Omental fat pad (tissue), 4 donors: Measurements from ENCODE around the gene ANKRD40. TPM values are rescaled to one million over a fixed set of nuclear protein-coding genes. Genes with fewer than 3 reads are reported as not detected.

Experiments used
- ATAC-seq: fragments of 150-250 bp; one replicate; pipeline ENCODE4 v1.9.1; 2016; ENCODE audit warnings: mild to moderate bottlenecking, moderate library complexity; ENCODE audit not compliant: low FRiP score
- DNase-seq: peaks from one replicate; pipeline ENCODE4 v3.0.0-alpha.2; 2019; ENCODE audit warnings: low spot score
- total RNA-seq, 4 donors: library from RNA; depleted of rRNA; stranded (reverse); fragments of >200 nt; gene quantifications; one replicate each; pipeline ENCODE4 v1.1.0, GENCODE V29; 2016
- TF ChIP-seq, protein P1 (sequence below), 3 donors: fragments of 450-650 bp; IDR thresholded peaks; one replicate each; pipeline ENCODE4 v1.5.1; 2016 to 2017; ENCODE audit warnings: antibody characterized with exemption in 3 of 3, mild to moderate bottlenecking in 3 of 3, moderate library complexity in 2 of 3

The ANKRD40 gene
- total RNA-seq, 4 donors from 2014 or later: 55.7 to 82.4 (median 61.8) TPM

- TF ChIP-seq, protein P1, sequence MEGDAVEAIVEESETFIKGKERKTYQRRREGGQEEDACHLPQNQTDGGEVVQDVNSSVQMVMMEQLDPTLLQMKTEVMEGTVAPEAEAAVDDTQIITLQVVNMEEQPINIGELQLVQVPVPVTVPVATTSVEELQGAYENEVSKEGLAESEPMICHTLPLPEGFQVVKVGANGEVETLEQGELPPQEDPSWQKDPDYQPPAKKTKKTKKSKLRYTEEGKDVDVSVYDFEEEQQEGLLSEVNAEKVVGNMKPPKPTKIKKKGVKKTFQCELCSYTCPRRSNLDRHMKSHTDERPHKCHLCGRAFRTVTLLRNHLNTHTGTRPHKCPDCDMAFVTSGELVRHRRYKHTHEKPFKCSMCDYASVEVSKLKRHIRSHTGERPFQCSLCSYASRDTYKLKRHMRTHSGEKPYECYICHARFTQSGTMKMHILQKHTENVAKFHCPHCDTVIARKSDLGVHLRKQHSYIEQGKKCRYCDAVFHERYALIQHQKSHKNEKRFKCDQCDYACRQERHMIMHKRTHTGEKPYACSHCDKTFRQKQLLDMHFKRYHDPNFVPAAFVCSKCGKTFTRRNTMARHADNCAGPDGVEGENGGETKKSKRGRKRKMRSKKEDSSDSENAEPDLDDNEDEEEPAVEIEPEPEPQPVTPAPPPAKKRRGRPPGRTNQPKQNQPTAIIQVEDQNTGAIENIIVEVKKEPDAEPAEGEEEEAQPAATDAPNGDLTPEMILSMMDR (IDR thresholded peaks at IDR 0.05): no peak
- ATAC-seq: peak; percentile 8
- no peak for DNase-seq
These were observed 27.6 kb downstream of the ANKRD40 start for GRCh38 chr17:50680126-50680525.

GRCh38 chr17:50679008-50679544, 28.6 kb downstream of the ANKRD40 start:
- ATAC-seq: no peak
- no peak for DNase-seq
- TF ChIP-seq, protein P1 (IDR thresholded peaks at IDR 0.05): no peak

- no peak for DNase-seq
- ATAC-seq: no peak
- TF ChIP-seq, protein P1 (IDR thresholded peaks at IDR 0.05): no peak
These were observed 29.8 kb downstream of the ANKRD40 start for GRCh38 chr17:50677851-50678375.

DNA sequence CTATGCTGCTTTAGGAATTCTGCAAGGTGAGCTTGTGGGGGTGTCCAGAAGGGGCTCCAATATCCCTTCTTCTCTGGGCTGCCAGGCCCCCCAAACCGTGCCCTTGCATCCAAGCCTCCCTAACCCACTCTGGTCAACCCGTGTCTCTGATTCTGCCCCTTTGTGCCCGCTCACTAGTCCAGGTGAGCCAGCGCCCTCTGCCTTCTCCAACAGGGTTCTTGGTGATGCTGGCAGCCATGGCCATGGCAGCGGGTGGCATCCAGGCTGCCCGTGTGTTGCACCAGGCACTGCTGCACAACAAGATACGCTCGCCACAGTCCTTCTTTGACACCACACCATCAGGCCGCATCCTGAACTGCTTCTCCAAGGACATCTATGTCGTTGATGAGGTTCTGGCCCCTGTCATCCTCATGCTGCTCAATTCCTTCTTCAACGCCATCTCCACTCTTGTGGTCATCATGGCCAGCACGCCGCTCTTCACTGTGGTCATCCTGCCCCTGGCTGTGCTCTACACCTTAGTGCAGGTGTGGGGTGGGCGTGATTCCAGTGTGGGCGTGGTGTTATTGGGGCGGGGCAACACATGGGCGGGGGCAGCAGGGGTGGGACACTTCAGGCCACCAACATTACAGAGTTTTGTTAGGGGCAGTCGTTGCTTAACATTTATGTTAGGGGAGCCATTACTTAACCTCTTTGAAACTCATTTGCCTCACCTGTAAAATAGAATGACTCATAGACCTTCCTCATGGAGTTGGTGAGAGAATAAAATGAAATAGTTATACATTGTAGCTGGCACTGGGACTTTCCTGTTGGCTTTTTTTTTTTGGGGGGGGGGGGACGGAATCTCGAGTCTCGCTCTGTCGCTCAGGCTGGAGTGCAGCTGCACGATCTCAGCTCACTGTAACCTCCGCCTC, 31.4 kb downstream of the ANKRD40 start:
- no peak for ATAC-seq
- peak; percentile 8 for DNase-seq
- TF ChIP-seq, protein P1 (IDR thresholded peaks at IDR 0.05): no peak

- DNase-seq (peak; percentile 16), ATAC-seq (no peak)
- TF ChIP-seq, protein P1 (IDR thresholded peaks at IDR 0.05): no peak
These were observed 32.1 kb downstream of the ANKRD40 start for GRCh38 chr17:50675627-50676026.

DNA sequence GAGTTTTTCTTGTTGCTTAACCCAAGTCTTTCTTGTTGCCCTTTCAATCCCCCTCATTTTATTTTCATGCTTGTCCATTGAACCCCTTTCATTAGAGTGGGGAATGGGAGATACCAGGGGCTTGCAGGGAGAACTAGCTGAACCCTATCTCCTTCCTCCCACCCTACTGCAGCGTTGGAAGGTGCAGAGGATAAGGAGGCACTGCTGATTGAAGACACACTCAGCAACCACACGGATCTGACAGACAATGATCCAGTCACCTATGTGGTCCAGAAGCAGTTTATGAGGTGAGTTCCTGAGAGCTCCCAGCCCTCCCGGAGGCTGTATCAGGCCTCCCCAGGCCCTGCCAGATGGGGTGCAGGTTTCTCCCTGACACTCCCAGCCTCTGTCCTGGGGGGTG, 32.5 kb downstream of the ANKRD40 start:
- DNase-seq: peak; percentile 11
- TF ChIP-seq, protein P1 (IDR thresholded peaks at IDR 0.05): no peak
- no peak for ATAC-seq
